Suprapubic skin (tissue), 4 donors: Measurements from ENCODE around the gene EIF2D. TPM values are rescaled to one million over a fixed set of nuclear protein-coding genes. Genes with fewer than 3 reads are reported as not detected.

ENCODE experiments used
- DNase-seq, 2 donors: peaks; one replicate each; pipeline ENCODE4 v3.0.0-alpha.2; 2019; ENCODE audit warnings: low spot score in 2 of 2
- H3K27ac ChIP-seq: fragments of 200-600 bp; sonication (generic); one replicate; pipeline ENCODE4 v1.5.1; 2019
- H3K27me3 ChIP-seq: fragments of 200-600 bp; sonication (generic); one replicate; pipeline ENCODE4 v1.5.1; 2019
- H3K36me3 ChIP-seq: fragments of 200-600 bp; sonication (generic); one replicate; pipeline ENCODE4 v1.5.1; 2019
- H3K4me1 ChIP-seq: fragments of 200-600 bp; sonication (generic); one replicate; pipeline ENCODE4 v1.5.1; 2019
- H3K4me3 ChIP-seq: fragments of 200-600 bp; sonication (generic); one replicate; pipeline ENCODE4 v1.5.1; 2019; ENCODE audit warnings: mild to moderate bottlenecking
- H3K9me3 ChIP-seq: fragments of 200-600 bp; sonication (generic); one replicate; pipeline ENCODE4 v1.5.1; 2019
- CTCF ChIP-seq, 2 donors: fragments of 200-600 bp in 1 of 2; fragments of 450-650 bp in 1 of 2; sonication (generic) in 1 of 2; IDR thresholded peaks; one replicate each; pipeline ENCODE4 v1.5.1; 2016 to 2019; ENCODE audit warnings: antibody characterized with exemption in 2 of 2, mild to moderate bottlenecking in 1 of 2, moderate library complexity in 1 of 2
- EP300 ChIP-seq: sonication (generic); formaldehyde crosslinking; IDR thresholded peaks from one replicate; pipeline ENCODE4 v1.6.1; 2017; ENCODE audit warnings: antibody characterized with exemption
- POLR2A ChIP-seq, 2 donors: fragments of 450-650 bp; IDR thresholded peaks; one replicate each; pipeline ENCODE4 v1.6.1; 2017; ENCODE audit warnings: antibody characterized with exemption in 2 of 2, mild to moderate bottlenecking in 2 of 2, moderate library complexity in 2 of 2
- POLR2AphosphoS5 ChIP-seq, 3 donors: sonication (generic); formaldehyde crosslinking; IDR thresholded peaks; one replicate each; pipeline ENCODE4 v1.6.1; 2017; ENCODE audit warnings: antibody characterized with exemption in 3 of 3
- WGBS: methylation state at CpG from one replicate; pipeline ENCODE4 v1.1.5; 2018; 5-methylcytosine and 5-hydroxymethylcytosine counted together
- total RNA-seq, 4 donors: library from RNA; depleted of rRNA; stranded (reverse); fragments of >200 nt; gene quantifications; one replicate each; pipeline ENCODE4 v1.1.0, GENCODE V29; 2016

The EIF2D gene
- total RNA-seq, result 10 to 100 TPM; 55.0 to 69.1 (median 61.1) TPM

- TF ChIP-seq CTCF (IDR thresholded peaks at IDR 0.05) (peak; percentile 92 to 100), POLR2AphosphoS5 (IDR thresholded peaks at IDR 0.05) (peak in 2 of 3 donors; percentile 43 to 98), POLR2A (IDR thresholded peaks at IDR 0.05) (peak; percentile 22 to 79), EP300 (no peak)
- no peaks in the 10 kb centered on the region for H3K9me3 ChIP-seq
- 4% methylated on average over 44 of the region's 48 CpGs for WGBS
- H3K27ac ChIP-seq, result peak within 1 kb of the TSS; percentile 94
- no peaks in the 10 kb centered on the region for H3K27me3 ChIP-seq
- H3K4me1 ChIP-seq, result peaks cover 10% of the 10 kb centered on the region
- DNase-seq, result peak; percentile 93 to 95
- H3K4me3 ChIP-seq, result peak within 1 kb of the TSS; percentile 76
- H3K36me3 ChIP-seq, result peaks cover 28% of the 10 kb centered on the region
Measured at GRCh38 chr1:206612129-206612876, at the start of gene EIF2D. TSS of gene EIF2D (minus strand) at chr1:206612465. CDS start at chr1:206612342, 123 bp downstream.

GRCh38 chr1:206661161-206661820, 49.0 kb upstream of the EIF2D start:
- 88% methylated on average over 11 of the region's 11 CpGs for WGBS
- TF ChIP-seq EP300 (no peak), CTCF (IDR thresholded peaks at IDR 0.05) (no peak), POLR2A (IDR thresholded peaks at IDR 0.05) (no peak), POLR2AphosphoS5 (IDR thresholded peaks at IDR 0.05) (no peak)
- Histone ChIP-seq H3K4me3 (no peak overlapping the region), H3K27ac (no peak overlapping the region), H3K9me3 (no peaks in the 10 kb centered on the region), H3K4me1 (peaks cover 17% of the 10 kb centered on the region), H3K36me3 (no peaks in the 10 kb centered on the region), H3K27me3 (peaks cover 3% of the 10 kb centered on the region)
- DNase-seq, result no peak

GRCh38 chr1:206660136-206660535, 47.9 kb upstream of the EIF2D start:
- no peak for TF ChIP-seq POLR2AphosphoS5 (IDR thresholded peaks at IDR 0.05)
- TF ChIP-seq EP300, result no peak
- no peak for TF ChIP-seq POLR2A (IDR thresholded peaks at IDR 0.05)
- no peak for TF ChIP-seq CTCF (IDR thresholded peaks at IDR 0.05)
- WGBS, result 91% methylated on average over 4 of the region's 4 CpGs
- Histone ChIP-seq H3K27me3 (peaks cover 3% of the 10 kb centered on the region), H3K4me3 (no peak overlapping the region), H3K4me1 (peaks cover 22% of the 10 kb centered on the region), H3K27ac (no peak overlapping the region), H3K36me3 (no peaks in the 10 kb centered on the region), H3K9me3 (no peaks in the 10 kb centered on the region)
- DNase-seq, result no peak

GRCh38 chr1:206658981-206659273, 46.7 kb upstream of the EIF2D start:
- no peak overlapping the region for H3K27ac ChIP-seq
- no peaks in the 10 kb centered on the region for H3K36me3 ChIP-seq
- TF ChIP-seq POLR2AphosphoS5 (IDR thresholded peaks at IDR 0.05) (no peak), POLR2A (IDR thresholded peaks at IDR 0.05) (no peak), CTCF (IDR thresholded peaks at IDR 0.05) (no peak), EP300 (no peak)
- no peak overlapping the region for H3K4me3 ChIP-seq
- no peaks in the 10 kb centered on the region for H3K9me3 ChIP-seq
- 68% methylated on average over 7 of the region's 7 CpGs for WGBS
- peaks cover 17% of the 10 kb centered on the region for H3K4me1 ChIP-seq
- DNase-seq, result no peak
- peaks cover 3% of the 10 kb centered on the region for H3K27me3 ChIP-seq

GRCh38 chr1:206658264-206658980, 46.2 kb upstream of the EIF2D start:
- DNase-seq, result no peak
- H3K27me3 ChIP-seq, result no peaks in the 10 kb centered on the region
- 51% methylated on average over 22 of the region's 22 CpGs for WGBS
- H3K36me3 ChIP-seq, result no peaks in the 10 kb centered on the region
- no peak overlapping the region for H3K27ac ChIP-seq
- H3K4me3 ChIP-seq, result no peak overlapping the region
- no peaks in the 10 kb centered on the region for H3K9me3 ChIP-seq
- H3K4me1 ChIP-seq, result peaks cover 14% of the 10 kb centered on the region
- TF ChIP-seq CTCF (IDR thresholded peaks at IDR 0.05) (peak in 1 of 2 donors; percentile 36), EP300 (no peak), POLR2AphosphoS5 (IDR thresholded peaks at IDR 0.05) (no peak)
